ENCODE data around the gene ROR2. TPM values are rescaled to one million over a fixed set of nuclear protein-coding genes. Genes with fewer than 3 reads are reported as not detected.

ROR2 gene
- total RNA-seq, 1 experiment from 2014 or later = 2.7 TPM

DNA sequence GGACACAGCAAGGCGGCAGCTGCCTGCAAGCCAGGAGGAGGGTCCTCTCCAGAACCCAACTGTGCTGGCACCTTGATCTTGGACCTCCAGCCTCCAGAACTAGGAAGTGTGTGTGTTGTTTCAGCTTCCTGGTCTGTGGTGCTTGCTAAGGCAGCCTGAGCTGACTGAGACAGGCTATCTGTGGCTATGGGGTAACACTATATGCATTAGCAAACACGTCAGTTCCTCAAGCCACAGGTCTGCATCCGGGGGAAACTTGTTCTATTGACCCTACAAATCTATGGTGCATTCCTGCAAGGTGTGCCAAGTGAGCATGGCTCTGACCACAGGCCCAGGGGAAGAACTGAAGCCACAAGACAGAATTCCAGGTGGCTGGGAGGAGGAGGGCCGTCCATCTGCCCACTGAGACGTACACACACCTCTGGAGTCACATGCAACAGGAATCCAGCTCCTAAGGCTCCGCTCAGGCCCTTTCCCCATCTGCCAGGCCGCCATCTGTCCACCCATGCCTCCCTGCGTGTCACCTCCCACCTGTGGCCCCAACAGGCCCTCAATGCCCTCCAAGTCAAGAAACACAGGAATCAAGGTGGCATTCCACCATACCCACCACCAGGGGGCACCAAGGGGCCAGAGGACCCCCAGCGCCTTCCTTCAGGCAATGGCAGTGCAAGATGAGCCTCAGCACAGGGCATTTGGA is 174.9 kb downstream of the ROR2 start:
- Mint-ChIP-seq H3K4me3 (no peak overlapping the region), H3K27me3 (ENCODE audit: low read depth) (peaks cover 8% of the 10 kb centered on the region; the same call in 1 of the 2 replicates), H3K9me3 (no peaks in the 10 kb centered on the region), H3K4me1 (peaks cover 6 to 21% of the 10 kb centered on the region in 2 experiments), H3K36me3 (ENCODE audit: insufficient read depth in 1 of 3, low read depth in 3 of 3) (no peaks in the 10 kb centered on the region; a peak in 1 of 7 replicates), H3K27ac (no peak overlapping the region)
- no CpG with 5 or more reads among the region's 9 CpGs for WGBS (ENCODE audit: extremely low coverage, insufficient read length, low lambda C conversion rate)
- no peak overlapping the region for H2BK120ac ChIP-seq (ENCODE audit: low read depth, low read length, poor library complexity, severe bottlenecking)
- no peak overlapping the region for H2AFZ ChIP-seq (ENCODE audit: low read length)
- H3K23me2 ChIP-seq (ENCODE audit: insufficient read length, low read depth, low read length, poor library complexity, severe bottlenecking) = no peaks in the 10 kb centered on the region
- no peak overlapping the region for H3T11ph ChIP-seq (ENCODE audit: low read length)
- no peak overlapping the region for H4K8ac ChIP-seq (replicated peaks; ENCODE audit: insufficient read length, low read depth, low read length)
- no peak overlapping the region for H4K91ac ChIP-seq (ENCODE audit: insufficient read length, low read depth, low read length)
- H3K9me3 ChIP-seq (ENCODE audit: control insufficient read depth, low read depth, low read length) = no peaks in the 10 kb centered on the region
- H2BK12ac ChIP-seq (ENCODE audit: insufficient read length, low read depth, low read length) = no peak overlapping the region
- H3K79me2 ChIP-seq (ENCODE audit: insufficient read depth, low read length) = no peaks in the 10 kb centered on the region
- H3K9ac ChIP-seq (ENCODE audit: extremely low read depth, insufficient read length, low read length) = no peak overlapping the region
- H3K4me1 ChIP-seq (ENCODE audit: insufficient read depth, low read length) = no peaks in the 10 kb centered on the region
- no peak overlapping the region for H2BK15ac ChIP-seq (ENCODE audit: low read depth, low read length)
- H4K5ac ChIP-seq (ENCODE audit: insufficient read length, low read depth, low read length) = no peak overlapping the region
- no peak overlapping the region for H2BK5ac ChIP-seq (ENCODE audit: insufficient read length, low read length)
- H3K27ac ChIP-seq (ENCODE audit: insufficient read length, low read depth, low read length) = no peak overlapping the region
- no peaks in the 10 kb centered on the region for H3K79me1 ChIP-seq (ENCODE audit: insufficient read depth, low read depth, low read length, poor library complexity, severe bottlenecking)
- no peak overlapping the region for H3K18ac ChIP-seq (ENCODE audit: insufficient read length, low read depth, low read length)
- no peak overlapping the region for H2AK5ac ChIP-seq (ENCODE audit: insufficient read length, low read length)
- no peaks in the 10 kb centered on the region for H4K20me1 ChIP-seq (ENCODE audit: control insufficient read depth, insufficient read depth, insufficient read length)
- no peak overlapping the region for H3K4ac ChIP-seq (ENCODE audit: low read depth, low read length)
- no peak overlapping the region for H2BK20ac ChIP-seq (ENCODE audit: low read depth, low read length, poor library complexity, severe bottlenecking)
- H3K27me3 ChIP-seq (ENCODE audit: insufficient read depth, low read length) = no peaks in the 10 kb centered on the region
- no peak overlapping the region for H3K56ac ChIP-seq (ENCODE audit: insufficient read length, low read depth, low read length)
- no peak overlapping the region for H3K14ac ChIP-seq (ENCODE audit: insufficient read depth, low read length)
- H3K23ac ChIP-seq (ENCODE audit: insufficient read length, low read depth, low read length) = no peak overlapping the region
- no peak overlapping the region for H3K4me2 ChIP-seq (ENCODE audit: insufficient read depth, insufficient read length, low read length)
- TF ChIP-seq, protein P1, sequence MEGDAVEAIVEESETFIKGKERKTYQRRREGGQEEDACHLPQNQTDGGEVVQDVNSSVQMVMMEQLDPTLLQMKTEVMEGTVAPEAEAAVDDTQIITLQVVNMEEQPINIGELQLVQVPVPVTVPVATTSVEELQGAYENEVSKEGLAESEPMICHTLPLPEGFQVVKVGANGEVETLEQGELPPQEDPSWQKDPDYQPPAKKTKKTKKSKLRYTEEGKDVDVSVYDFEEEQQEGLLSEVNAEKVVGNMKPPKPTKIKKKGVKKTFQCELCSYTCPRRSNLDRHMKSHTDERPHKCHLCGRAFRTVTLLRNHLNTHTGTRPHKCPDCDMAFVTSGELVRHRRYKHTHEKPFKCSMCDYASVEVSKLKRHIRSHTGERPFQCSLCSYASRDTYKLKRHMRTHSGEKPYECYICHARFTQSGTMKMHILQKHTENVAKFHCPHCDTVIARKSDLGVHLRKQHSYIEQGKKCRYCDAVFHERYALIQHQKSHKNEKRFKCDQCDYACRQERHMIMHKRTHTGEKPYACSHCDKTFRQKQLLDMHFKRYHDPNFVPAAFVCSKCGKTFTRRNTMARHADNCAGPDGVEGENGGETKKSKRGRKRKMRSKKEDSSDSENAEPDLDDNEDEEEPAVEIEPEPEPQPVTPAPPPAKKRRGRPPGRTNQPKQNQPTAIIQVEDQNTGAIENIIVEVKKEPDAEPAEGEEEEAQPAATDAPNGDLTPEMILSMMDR (conservative IDR thresholded peaks at IDR 0.05) = peak; percentile 93
- peak; percentile 84 for DNase-seq
